PFSK-1 (cell line): ENCODE measurements around the gene PAQR3.

Experiments used
- POLR2AphosphoS5 ChIP-seq: IDR thresholded peaks from 2 replicates; pipeline ENCODE4 v1.6.1; 2012; ENCODE audit warnings: low read depth, mild to moderate bottlenecking, control low read depth, low read length, moderate library complexity
- SIN3A ChIP-seq: IDR thresholded peaks from 2 replicates; pipeline ENCODE4 v1.6.1; 2012; ENCODE audit warnings: mild to moderate bottlenecking, low read length, moderate library complexity, borderline replicate concordance; ENCODE audit not compliant: insufficient read depth
- TAF1 ChIP-seq: IDR thresholded peaks from 2 replicates; pipeline ENCODE4 v1.6.1; 2012; ENCODE audit warnings: low read length, control low read depth, borderline replicate concordance; ENCODE audit not compliant: insufficient read depth

DNA sequence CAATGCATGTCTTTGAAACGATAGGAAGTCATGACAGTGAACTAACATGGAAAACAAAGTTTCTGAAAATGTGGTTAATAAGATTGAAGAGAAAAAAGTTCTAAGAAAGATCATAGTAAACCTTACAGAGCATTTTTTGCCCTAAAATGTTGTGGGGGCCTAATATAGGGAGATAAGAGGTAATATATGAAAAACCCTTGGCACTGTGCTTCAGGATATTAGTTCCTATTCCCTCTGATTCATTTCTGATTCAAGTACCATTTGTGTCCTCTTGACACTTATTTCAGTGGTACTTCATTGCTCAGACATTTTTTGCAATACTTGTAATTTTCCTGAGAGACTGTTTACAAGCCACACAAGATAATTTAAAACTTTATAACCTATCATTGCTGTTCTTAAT lies 35.1 kb downstream of the PAQR3 start:
- TF ChIP-seq SIN3A: no peak
- TF ChIP-seq TAF1: no peak
- TF ChIP-seq POLR2AphosphoS5: no peak
